A549 (cell line): ENCODE measurements around the gene HECTD4.

Experiments used
- CHD2 ChIP-seq: fragments of 150-350 bp; IDR thresholded peaks from 2 replicates; pipeline ENCODE4 v1.6.1; 2014; ENCODE audit warnings: low read length; ENCODE audit not compliant: partially characterized antibody
- CTCF ChIP-seq: fragments of >200 bp; sonication (Bioruptor Twin); formaldehyde crosslinking; IDR thresholded peaks from 3 replicates; pipeline ENCODE4 v1.5.1; 2016
- EP300 ChIP-seq, 2 experiments: fragments of >200 bp; sonication (Bioruptor Twin); formaldehyde crosslinking; IDR thresholded peaks; 2 replicates in 1 of 2; 3 replicates in 1 of 2; pipeline ENCODE4 v1.6.1; 2016 to 2017
- ESRRA ChIP-seq: fragments of 150-350 bp; IDR thresholded peaks from 2 replicates; pipeline ENCODE4 v1.6.1; 2014; ENCODE audit warnings: mild to moderate bottlenecking, low read length, borderline replicate concordance
- MAX ChIP-seq: IDR thresholded peaks from 2 replicates; pipeline ENCODE4 v1.6.1; 2012
- MAZ ChIP-seq: fragments of 150-350 bp; IDR thresholded peaks from 2 replicates; pipeline ENCODE4 v1.6.1; 2014; ENCODE audit warnings: antibody characterized with exemption, low read depth, low read length, borderline replicate concordance
- POLR2A ChIP-seq: IDR thresholded peaks from 2 replicates; pipeline ENCODE4 v1.6.1; 2012; ENCODE audit warnings: mild to moderate bottlenecking, low read length
- POLR2AphosphoS2 ChIP-seq: conservative IDR thresholded peaks from 2 replicates; pipeline ENCODE4 v1.6.1; 2012; ENCODE audit warnings: low read length, improper control_type of control experiment, inconsistent platforms
- RAD21 ChIP-seq, 2 experiments: fragments of >200 bp in 1 of 2; sonication (Bioruptor Twin) in 1 of 2; formaldehyde crosslinking in 1 of 2; IDR thresholded peaks in 1 of 2; conservative IDR thresholded peaks in 1 of 2; 2 replicates in 1 of 2; 3 replicates in 1 of 2; pipeline ENCODE4 v1.6.1; 2012 to 2018; ENCODE audit warnings: inconsistent platforms in 1 of 2
- SMC3 ChIP-seq: fragments of >200 bp; sonication (Bioruptor Twin); formaldehyde crosslinking; IDR thresholded peaks from 3 replicates; pipeline ENCODE4 v1.6.1; 2018; ENCODE audit warnings: inconsistent platforms
- TF ChIP-seq, protein P1 (sequence below): fragments of 150-350 bp; IDR thresholded peaks from 2 replicates; pipeline ENCODE4 v1.6.1; 2014; ENCODE audit warnings: low read depth, mild to moderate bottlenecking, low read length
- TF ChIP-seq, protein P2 (sequence below): fragments of 200-600 bp; sonication (generic); IDR thresholded peaks from 2 replicates; pipeline ENCODE4 v1.6.1; 2016; ENCODE audit warnings: antibody characterized with exemption, mild to moderate bottlenecking, moderate library complexity

DNA sequence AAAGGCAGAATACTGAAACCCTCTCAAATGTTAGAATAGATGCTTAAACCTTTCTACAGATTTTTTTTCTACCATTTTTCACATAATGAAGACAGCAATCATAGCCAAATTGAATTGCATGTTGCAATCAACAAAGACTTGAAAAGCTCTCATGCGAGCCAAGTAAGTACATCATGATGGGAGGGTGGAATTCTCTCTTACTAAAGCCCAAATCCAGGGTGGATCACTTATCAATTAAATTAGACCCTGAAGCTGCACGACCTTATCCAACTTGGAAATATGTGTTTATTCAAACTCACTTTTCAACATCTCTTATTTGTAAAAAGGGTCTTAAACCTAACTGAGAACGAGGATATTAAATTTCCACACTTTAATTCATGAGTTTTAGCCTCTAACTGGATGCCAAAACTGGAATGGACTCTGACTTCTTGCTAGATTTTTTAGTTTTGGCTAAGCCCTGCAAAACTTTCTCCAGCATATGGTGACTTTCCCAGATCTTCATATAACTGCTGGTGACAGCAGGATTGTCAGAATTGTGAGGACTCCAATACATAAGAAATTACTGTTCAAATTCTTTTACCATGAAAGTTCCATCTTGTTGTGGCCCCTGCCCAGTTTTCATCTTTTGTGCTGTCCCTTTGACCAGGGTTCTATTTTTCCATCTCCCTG lies 53.6 kb downstream of the HECTD4 start:
- TF ChIP-seq CTCF (no peak), EP300 (IDR thresholded peaks at IDR 0.05) (no peak), MAZ (no peak), CHD2 (no peak), MAX (no peak), POLR2A (no peak), SMC3 (no peak), ESRRA (no peak), RAD21 (conservative IDR thresholded peaks at IDR 0.05 in 1 of 2, IDR thresholded peaks at IDR 0.05 in 1 of 2) (no peak), POLR2AphosphoS2 (no peak)
- TF ChIP-seq, protein P1, sequence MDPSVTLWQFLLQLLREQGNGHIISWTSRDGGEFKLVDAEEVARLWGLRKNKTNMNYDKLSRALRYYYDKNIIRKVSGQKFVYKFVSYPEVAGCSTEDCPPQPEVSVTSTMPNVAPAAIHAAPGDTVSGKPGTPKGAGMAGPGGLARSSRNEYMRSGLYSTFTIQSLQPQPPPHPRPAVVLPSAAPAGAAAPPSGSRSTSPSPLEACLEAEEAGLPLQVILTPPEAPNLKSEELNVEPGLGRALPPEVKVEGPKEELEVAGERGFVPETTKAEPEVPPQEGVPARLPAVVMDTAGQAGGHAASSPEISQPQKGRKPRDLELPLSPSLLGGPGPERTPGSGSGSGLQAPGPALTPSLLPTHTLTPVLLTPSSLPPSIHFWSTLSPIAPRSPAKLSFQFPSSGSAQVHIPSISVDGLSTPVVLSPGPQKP = no peak
- TF ChIP-seq, protein P2, sequence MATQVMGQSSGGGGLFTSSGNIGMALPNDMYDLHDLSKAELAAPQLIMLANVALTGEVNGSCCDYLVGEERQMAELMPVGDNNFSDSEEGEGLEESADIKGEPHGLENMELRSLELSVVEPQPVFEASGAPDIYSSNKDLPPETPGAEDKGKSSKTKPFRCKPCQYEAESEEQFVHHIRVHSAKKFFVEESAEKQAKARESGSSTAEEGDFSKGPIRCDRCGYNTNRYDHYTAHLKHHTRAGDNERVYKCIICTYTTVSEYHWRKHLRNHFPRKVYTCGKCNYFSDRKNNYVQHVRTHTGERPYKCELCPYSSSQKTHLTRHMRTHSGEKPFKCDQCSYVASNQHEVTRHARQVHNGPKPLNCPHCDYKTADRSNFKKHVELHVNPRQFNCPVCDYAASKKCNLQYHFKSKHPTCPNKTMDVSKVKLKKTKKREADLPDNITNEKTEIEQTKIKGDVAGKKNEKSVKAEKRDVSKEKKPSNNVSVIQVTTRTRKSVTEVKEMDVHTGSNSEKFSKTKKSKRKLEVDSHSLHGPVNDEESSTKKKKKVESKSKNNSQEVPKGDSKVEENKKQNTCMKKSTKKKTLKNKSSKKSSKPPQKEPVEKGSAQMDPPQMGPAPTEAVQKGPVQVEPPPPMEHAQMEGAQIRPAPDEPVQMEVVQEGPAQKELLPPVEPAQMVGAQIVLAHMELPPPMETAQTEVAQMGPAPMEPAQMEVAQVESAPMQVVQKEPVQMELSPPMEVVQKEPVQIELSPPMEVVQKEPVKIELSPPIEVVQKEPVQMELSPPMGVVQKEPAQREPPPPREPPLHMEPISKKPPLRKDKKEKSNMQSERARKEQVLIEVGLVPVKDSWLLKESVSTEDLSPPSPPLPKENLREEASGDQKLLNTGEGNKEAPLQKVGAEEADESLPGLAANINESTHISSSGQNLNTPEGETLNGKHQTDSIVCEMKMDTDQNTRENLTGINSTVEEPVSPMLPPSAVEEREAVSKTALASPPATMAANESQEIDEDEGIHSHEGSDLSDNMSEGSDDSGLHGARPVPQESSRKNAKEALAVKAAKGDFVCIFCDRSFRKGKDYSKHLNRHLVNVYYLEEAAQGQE = no peak
